HepG2 (cell line): Measurements from ENCODE around the gene NKPD1. TPM values are rescaled to one million over a fixed set of nuclear protein-coding genes. Genes with fewer than 3 reads are reported as not detected.

ENCODE experiments used
- AKAP8 ChIP-seq: sonication (generic); formaldehyde crosslinking; IDR thresholded peaks from 2 replicates; pipeline ENCODE4 v1.5.1; 2020; ENCODE audit warnings: mild to moderate bottlenecking, missing genetic modification reagents
- CBFB ChIP-seq: sonication (generic); formaldehyde crosslinking; IDR thresholded peaks from 2 replicates; pipeline ENCODE4 v1.4.0; 2020; ENCODE audit warnings: missing genetic modification reagents
- CEBPB ChIP-seq: IDR thresholded peaks from 2 replicates; pipeline ENCODE4 v1.6.1; 2011; ENCODE audit warnings: low read depth, low read length, improper control_type of control experiment, borderline replicate concordance
- ELF3 ChIP-seq: IDR thresholded peaks from 2 replicates; pipeline ENCODE4 v1.6.1; 2016; ENCODE audit warnings: missing genetic modification reagents, missing compliant biosample characterization
- GABPB1 ChIP-seq: IDR thresholded peaks from 2 replicates; pipeline ENCODE4 v1.6.1; 2016; ENCODE audit warnings: mild to moderate bottlenecking, missing genetic modification reagents, moderate library complexity, missing compliant biosample characterization
- HNRNPL ChIP-seq: fragments of 200-400 bp; formaldehyde crosslinking; IDR thresholded peaks from 2 replicates; pipeline ENCODE4 v1.6.1; 2017; ENCODE audit warnings: mild to moderate bottlenecking, low read depth, low read length
- MZF1 ChIP-seq: sonication (generic); formaldehyde crosslinking; IDR thresholded peaks from 2 replicates; pipeline ENCODE4 v1.8.1; 2023; ENCODE audit warnings: mild to moderate bottlenecking, missing genetic modification reagents, borderline replicate concordance
- NFKB2 ChIP-seq: sonication (generic); formaldehyde crosslinking; IDR thresholded peaks from 2 replicates; pipeline ENCODE4 v1.4.0; 2020; ENCODE audit warnings: missing genetic modification reagents, borderline replicate concordance
- RXRB ChIP-seq: IDR thresholded peaks from 2 replicates; pipeline ENCODE4 v1.6.1; 2016; ENCODE audit warnings: borderline replicate concordance, missing genetic modification reagents, missing compliant biosample characterization
- ZNF24 ChIP-seq: fragments of 450-650 bp; IDR thresholded peaks from 2 replicates; pipeline ENCODE4 v1.6.1; 2017; ENCODE audit warnings: antibody characterized with exemption, mild to moderate bottlenecking
- ZNF274 ChIP-seq: sonication (generic); formaldehyde crosslinking; IDR thresholded peaks from 2 replicates; pipeline ENCODE4 v1.5.1; 2020; ENCODE audit warnings: mild to moderate bottlenecking, missing genetic modification reagents
- ZNF510 ChIP-seq: sonication (generic); formaldehyde crosslinking; IDR thresholded peaks from 2 replicates; pipeline ENCODE4 v1.4.0; 2020; ENCODE audit warnings: low read depth, mild to moderate bottlenecking, missing genetic modification reagents
- ZNF547 ChIP-seq: sonication (generic); formaldehyde crosslinking; IDR thresholded peaks from 2 replicates; pipeline ENCODE4 v1.5.1; 2020; ENCODE audit warnings: mild to moderate bottlenecking, missing genetic modification reagents
- ZNF672 ChIP-seq: sonication (generic); formaldehyde crosslinking; IDR thresholded peaks from 2 replicates; pipeline ENCODE4 v1.8.1; 2022; ENCODE audit warnings: missing genetic modification reagents
- ZNF7 ChIP-seq: IDR thresholded peaks from 2 replicates; pipeline ENCODE4 v1.6.1; 2016; ENCODE audit warnings: missing biosample characterization, missing genetic modification reagents
- ZNF781 ChIP-seq: sonication (generic); formaldehyde crosslinking; IDR thresholded peaks from 2 replicates; pipeline ENCODE4 v1.5.1; 2020; ENCODE audit warnings: borderline replicate concordance, mild to moderate bottlenecking, missing genetic modification reagents; ENCODE audit errors: not compliant biosample characterization
- polyA plus RNA-seq, 8 experiments: library from polyadenylated mRNA; depleted of rRNA in 3 of 8; stranded (reverse) in 7 of 8; unstranded in 1 of 8; fragments of >200 nt; fragmentation: Illumina TruSeq in 4 of 8; extraction: Trizol in 4 of 8; gene quantifications; 2 replicates each; pipeline versions ENCODE4 v1.2.1 to v1.2.3, GENCODE V29; 2011 to 2016; ENCODE audit warnings: low read depth in 4 of 8, missing spikeins in 1 of 8, mixed read lengths in 1 of 8; ENCODE audit not compliant: insufficient read depth in 1 of 8
- total RNA-seq, 5 experiments: library from RNA; depleted of rRNA; stranded (reverse); fragments of >200 nt; fragmentation: Illumina TruSeq; extraction: Trizol; gene quantifications; 2 replicates each; pipeline ENCODE4 v1.2.3, GENCODE V29; 2016; ENCODE audit warnings: low read depth in 1 of 5
- TF ChIP-seq, protein P1 (sequence below): sonication (generic); formaldehyde crosslinking; IDR thresholded peaks from 2 replicates; pipeline ENCODE4 v1.4.0; 2020; ENCODE audit warnings: missing genetic modification reagents, mild to moderate bottlenecking, borderline replicate concordance
- TF ChIP-seq, protein P2 (sequence below): sonication (generic); formaldehyde crosslinking; IDR thresholded peaks from 2 replicates; pipeline ENCODE4 v1.4.0; 2020; ENCODE audit warnings: missing genetic modification reagents
- TF ChIP-seq, protein P3 (sequence below): sonication (generic); formaldehyde crosslinking; conservative IDR thresholded peaks from 2 replicates; pipeline ENCODE4 v1.5.0; 2020; ENCODE audit warnings: missing genetic modification reagents
- TF ChIP-seq, protein P4 (sequence below): IDR thresholded peaks from 2 replicates; pipeline ENCODE4 v1.6.1; 2018; ENCODE audit warnings: missing genetic modification reagents, mild to moderate bottlenecking, missing compliant biosample characterization
- TF ChIP-seq, protein P5 (sequence below): IDR thresholded peaks from 2 replicates; pipeline ENCODE4 v1.6.1; 2012; ENCODE audit warnings: inconsistent platforms

The NKPD1 gene
- total and polyA plus RNA-seq, 2 of the 13 experiments (the other 11 are each of a cell fraction or from before 2014, with no cell fraction given), result 0.03 TPM; not detected in 1

DNA sequence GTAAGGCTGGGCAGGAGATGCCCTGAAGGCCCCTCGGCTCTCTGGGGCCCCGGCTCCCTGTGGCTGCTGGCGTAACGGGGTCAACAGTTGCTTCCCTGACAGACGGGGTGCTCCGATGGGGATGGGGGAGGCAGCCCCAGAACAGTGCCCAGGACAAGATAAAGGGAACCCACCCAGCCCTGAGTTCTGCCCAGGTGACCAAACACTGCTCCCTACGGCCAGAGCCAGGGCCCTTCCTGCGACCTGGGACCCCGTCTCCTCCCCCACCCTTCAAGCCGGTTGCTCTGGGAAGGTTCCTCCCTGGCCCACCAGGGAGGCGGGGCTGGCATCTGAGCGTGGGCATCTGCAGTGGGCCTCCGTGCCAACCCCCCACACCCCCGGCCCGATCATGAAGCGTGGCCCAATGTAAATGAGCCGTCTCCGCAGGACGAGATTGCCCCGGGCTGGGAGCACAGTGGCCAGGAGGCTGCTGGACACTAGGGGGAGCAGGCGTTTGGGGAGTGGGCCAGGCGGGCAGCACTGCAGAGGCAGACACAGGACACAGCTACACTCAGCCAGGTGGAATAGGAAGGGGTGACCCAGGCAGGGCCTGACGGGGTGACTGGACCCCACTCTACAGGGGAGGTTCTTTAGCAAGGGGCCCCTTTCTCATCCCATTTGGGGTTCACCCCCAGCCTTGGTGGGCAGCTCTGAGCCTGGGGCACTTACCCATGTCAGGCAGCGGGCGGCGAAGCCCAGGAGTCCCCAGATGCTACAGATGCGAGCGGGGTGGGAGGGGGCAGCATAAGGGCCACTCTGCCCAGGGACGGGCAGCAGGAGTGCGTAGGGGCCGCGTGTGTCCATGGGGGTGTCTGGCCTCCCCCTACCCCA lies 1.2 kb upstream of the NKPD1 start (continued):
- TF ChIP-seq, protein P1, sequence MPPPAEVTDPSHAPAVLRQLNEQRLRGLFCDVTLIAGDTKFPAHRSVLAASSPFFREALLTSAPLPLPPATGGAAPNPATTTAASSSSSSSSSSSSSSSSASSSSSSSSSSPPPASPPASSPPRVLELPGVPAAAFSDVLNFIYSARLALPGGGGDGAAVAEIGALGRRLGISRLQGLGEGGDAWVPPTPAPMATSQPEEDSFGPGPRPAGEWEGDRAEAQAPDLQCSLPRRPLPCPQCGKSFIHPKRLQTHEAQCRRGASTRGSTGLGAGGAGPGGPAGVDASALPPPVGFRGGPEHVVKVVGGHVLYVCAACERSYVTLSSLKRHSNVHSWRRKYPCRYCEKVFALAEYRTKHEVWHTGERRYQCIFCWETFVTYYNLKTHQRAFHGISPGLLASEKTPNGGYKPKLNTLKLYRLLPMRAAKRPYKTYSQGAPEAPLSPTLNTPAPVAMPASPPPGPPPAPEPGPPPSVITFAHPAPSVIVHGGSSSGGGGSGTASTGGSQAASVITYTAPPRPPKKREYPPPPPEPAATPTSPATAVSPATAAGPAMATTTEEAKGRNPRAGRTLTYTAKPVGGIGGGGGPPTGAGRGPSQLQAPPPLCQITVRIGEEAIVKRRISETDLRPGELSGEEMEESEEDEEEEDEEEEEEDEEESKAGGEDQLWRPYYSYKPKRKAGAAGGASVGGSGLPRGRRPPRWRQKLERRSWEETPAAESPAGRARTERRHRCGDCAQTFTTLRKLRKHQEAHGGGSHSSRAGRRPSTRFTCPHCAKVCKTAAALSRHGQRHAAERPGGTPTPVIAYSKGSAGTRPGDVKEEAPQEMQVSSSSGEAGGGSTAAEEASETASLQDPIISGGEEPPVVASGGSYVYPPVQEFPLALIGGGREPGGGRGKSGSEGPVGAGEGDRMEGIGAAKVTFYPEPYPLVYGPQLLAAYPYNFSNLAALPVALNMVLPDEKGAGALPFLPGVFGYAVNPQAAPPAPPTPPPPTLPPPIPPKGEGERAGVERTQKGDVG (CRISPR knock-in tag), result no peak
- TF ChIP-seq GABPB1 (CRISPR knock-in tag) (0 out of 2 replicates have a peak, but pooled peaks have one; percentile 1), ZNF274 (CRISPR knock-in tag) (peak; percentile 74; the same call in 1 of the 2 replicates), ZNF781 (CRISPR knock-in tag) (no peak), CEBPB (no peak), ZNF24 (no peak), MZF1 (no peak), ZNF672 (CRISPR knock-in tag) (no peak), NFKB2 (peak; percentile 38; the same call in 1 of the 2 replicates), CBFB (CRISPR knock-in tag) (no peak), ZNF510 (CRISPR knock-in tag) (no peak), AKAP8 (CRISPR knock-in tag) (0 out of 2 replicates have a peak, but pooled peaks have one; percentile 20), ZNF7 (no peak), ZNF547 (0 out of 2 replicates have a peak, but pooled peaks have one; percentile 29), ELF3 (CRISPR knock-in tag) (no peak), RXRB (peak; percentile 28; the same call in 1 of the 2 replicates), HNRNPL (peak; percentile 84)
- TF ChIP-seq, protein P2, sequence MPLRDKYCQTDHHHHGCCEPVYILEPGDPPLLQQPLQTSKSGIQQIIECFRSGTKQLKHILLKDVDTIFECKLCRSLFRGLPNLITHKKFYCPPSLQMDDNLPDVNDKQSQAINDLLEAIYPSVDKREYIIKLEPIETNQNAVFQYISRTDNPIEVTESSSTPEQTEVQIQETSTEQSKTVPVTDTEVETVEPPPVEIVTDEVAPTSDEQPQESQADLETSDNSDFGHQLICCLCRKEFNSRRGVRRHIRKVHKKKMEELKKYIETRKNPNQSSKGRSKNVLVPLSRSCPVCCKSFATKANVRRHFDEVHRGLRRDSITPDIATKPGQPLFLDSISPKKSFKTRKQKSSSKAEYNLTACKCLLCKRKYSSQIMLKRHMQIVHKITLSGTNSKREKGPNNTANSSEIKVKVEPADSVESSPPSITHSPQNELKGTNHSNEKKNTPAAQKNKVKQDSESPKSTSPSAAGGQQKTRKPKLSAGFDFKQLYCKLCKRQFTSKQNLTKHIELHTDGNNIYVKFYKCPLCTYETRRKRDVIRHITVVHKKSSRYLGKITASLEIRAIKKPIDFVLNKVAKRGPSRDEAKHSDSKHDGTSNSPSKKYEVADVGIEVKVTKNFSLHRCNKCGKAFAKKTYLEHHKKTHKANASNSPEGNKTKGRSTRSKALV (CRISPR knock-in tag), result no peak
- TF ChIP-seq, protein P3, sequence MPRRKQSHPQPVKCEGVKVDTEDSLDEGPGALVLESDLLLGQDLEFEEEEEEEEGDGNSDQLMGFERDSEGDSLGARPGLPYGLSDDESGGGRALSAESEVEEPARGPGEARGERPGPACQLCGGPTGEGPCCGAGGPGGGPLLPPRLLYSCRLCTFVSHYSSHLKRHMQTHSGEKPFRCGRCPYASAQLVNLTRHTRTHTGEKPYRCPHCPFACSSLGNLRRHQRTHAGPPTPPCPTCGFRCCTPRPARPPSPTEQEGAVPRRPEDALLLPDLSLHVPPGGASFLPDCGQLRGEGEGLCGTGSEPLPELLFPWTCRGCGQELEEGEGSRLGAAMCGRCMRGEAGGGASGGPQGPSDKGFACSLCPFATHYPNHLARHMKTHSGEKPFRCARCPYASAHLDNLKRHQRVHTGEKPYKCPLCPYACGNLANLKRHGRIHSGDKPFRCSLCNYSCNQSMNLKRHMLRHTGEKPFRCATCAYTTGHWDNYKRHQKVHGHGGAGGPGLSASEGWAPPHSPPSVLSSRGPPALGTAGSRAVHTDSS (CRISPR knock-in tag), result no peak
- TF ChIP-seq, protein P4, sequence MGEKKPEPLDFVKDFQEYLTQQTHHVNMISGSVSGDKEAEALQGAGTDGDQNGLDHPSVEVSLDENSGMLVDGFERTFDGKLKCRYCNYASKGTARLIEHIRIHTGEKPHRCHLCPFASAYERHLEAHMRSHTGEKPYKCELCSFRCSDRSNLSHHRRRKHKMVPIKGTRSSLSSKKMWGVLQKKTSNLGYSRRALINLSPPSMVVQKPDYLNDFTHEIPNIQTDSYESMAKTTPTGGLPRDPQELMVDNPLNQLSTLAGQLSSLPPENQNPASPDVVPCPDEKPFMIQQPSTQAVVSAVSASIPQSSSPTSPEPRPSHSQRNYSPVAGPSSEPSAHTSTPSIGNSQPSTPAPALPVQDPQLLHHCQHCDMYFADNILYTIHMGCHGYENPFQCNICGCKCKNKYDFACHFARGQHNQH (CRISPR knock-in tag), result peak; percentile 27; the same call in 1 of the 2 replicates
- TF ChIP-seq, protein P5, sequence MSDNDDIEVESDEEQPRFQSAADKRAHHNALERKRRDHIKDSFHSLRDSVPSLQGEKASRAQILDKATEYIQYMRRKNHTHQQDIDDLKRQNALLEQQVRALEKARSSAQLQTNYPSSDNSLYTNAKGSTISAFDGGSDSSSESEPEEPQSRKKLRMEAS, result peak; percentile 17; the same call in 1 of the 2 replicates
